Brain pericyte (primary cell): ENCODE results near the gene SLC8A3.

Experiments
- DNase-seq: peaks from one replicate; pipeline ENCODE4 v3.0.0-alpha.2; 2012; ENCODE audit warnings: low read depth, low spot score

SLC8A3 gene

GRCh38 chr14:70069186-70069585 lies 119.6 kb downstream of the SLC8A3 start:
- no peak for DNase-seq

- DNase-seq: no peak
Measured at GRCh38 chr14:70067810-70068209, 120.9 kb downstream of the SLC8A3 start.

- no peak for DNase-seq
Measured at GRCh38 chr14:70064136-70064865, 124.5 kb downstream of the SLC8A3 start.

GRCh38 chr14:70061108-70061507 lies 127.6 kb downstream of the SLC8A3 start:
- no peak for DNase-seq

GRCh38 chr14:70059545-70059944 lies 129.2 kb downstream of the SLC8A3 start:
- DNase-seq: no peak

GRCh38 chr14:70057519-70058136 lies 131.1 kb downstream of the SLC8A3 start:
- DNase-seq: no peak

GRCh38 chr14:70052990-70053389 lies 135.8 kb downstream of the SLC8A3 start:
- no peak for DNase-seq

GRCh38 chr14:70050136-70050535 lies 138.6 kb downstream of the SLC8A3 start:
- no peak for DNase-seq

- no peak for DNase-seq
Measured at GRCh38 chr14:70049605-70050004, 139.1 kb downstream of the SLC8A3 start.

GRCh38 chr14:70048313-70048654 lies 140.5 kb downstream of the SLC8A3 start:
- no peak for DNase-seq

- no peak for DNase-seq
Measured at GRCh38 chr14:70047598-70048312, 141.0 kb downstream of the SLC8A3 start.

GRCh38 chr14:70045844-70046535 lies 142.8 kb downstream of the SLC8A3 start:
- DNase-seq: no peak

- no peak for DNase-seq
Measured at GRCh38 chr14:70045310-70045709, 143.4 kb downstream of the SLC8A3 start.

- no peak for DNase-seq
Measured at GRCh38 chr14:70043001-70043400, 145.8 kb downstream of the SLC8A3 start.

GRCh38 chr14:70036665-70037064 lies 152.1 kb downstream of the SLC8A3 start:
- DNase-seq: no peak

- no peak for DNase-seq
Measured at GRCh38 chr14:70034257-70034656, 154.5 kb downstream of the SLC8A3 start.

- DNase-seq: no peak
Measured at GRCh38 chr14:70033561-70033960, 155.2 kb downstream of the SLC8A3 start.

- no peak for DNase-seq
Measured at GRCh38 chr14:70033116-70033515, 155.6 kb downstream of the SLC8A3 start.

GRCh38 chr14:70032447-70032846 lies 156.3 kb downstream of the SLC8A3 start:
- DNase-seq: no peak

GRCh38 chr14:70032016-70032415 lies 156.7 kb downstream of the SLC8A3 start:
- no peak for DNase-seq

GRCh38 chr14:70029296-70030132 lies 159.2 kb downstream of the SLC8A3 start:
- no peak for DNase-seq
